HG03571 (cell line): Measurements from ENCODE around the gene EXOC1L.
"Not testable (repeated sequence)": the region's sequence is repeated elsewhere in the genome, so short reads cannot be mapped to it uniquely, and the experiment has no call there.

Experiments
- ATAC-seq: cut with Tn5 transposase; IDR thresholded peaks from one replicate; pipeline ENCODE4 v1.9.1; 2021; ENCODE audit not compliant: unreplicated experiment

Gene EXOC1L

GRCh38 chr4:55837903-55838302, 18.3 kb downstream of the EXOC1L start:
- ATAC-seq, result no peak

- no peak for ATAC-seq
Observed at GRCh38 chr4:55838356-55838755, 18.8 kb downstream of the EXOC1L start.

- ATAC-seq, result no peak
Observed at GRCh38 chr4:55838952-55839351, 19.4 kb downstream of the EXOC1L start.

- ATAC-seq, result no peak
Observed at GRCh38 chr4:55840956-55841355, 21.4 kb downstream of the EXOC1L start.

GRCh38 chr4:55841373-55842239, 22.0 kb downstream of the EXOC1L start:
- ATAC-seq, result not testable (repeated sequence)

GRCh38 chr4:55842312-55842711, 22.7 kb downstream of the EXOC1L start:
- not testable (repeated sequence) for ATAC-seq

GRCh38 chr4:55849724-55850123, 30.1 kb downstream of the EXOC1L start:
- ATAC-seq, result no peak

GRCh38 chr4:55851885-55852284, 32.3 kb downstream of the EXOC1L start:
- ATAC-seq, result no peak

GRCh38 chr4:55853484-55854046, 34.0 kb downstream of the EXOC1L start, which contains the start of gene EXOC1:
Gene EXOC1 (plus strand): TSS chr4:55853648. CDS start chr4:55858324, 4,676 bp downstream.
- ATAC-seq, result peak; percentile 98

- no peak for ATAC-seq
Observed at GRCh38 chr4:55854129-55854528, 34.5 kb downstream of the EXOC1L start.

- no peak for ATAC-seq
Observed at GRCh38 chr4:55857586-55857985, 38.0 kb downstream of the EXOC1L start.

GRCh38 chr4:55859711-55860110, 40.1 kb downstream of the EXOC1L start:
- no peak for ATAC-seq

GRCh38 chr4:55864577-55865223, 45.1 kb downstream of the EXOC1L start:
- no peak for ATAC-seq

GRCh38 chr4:55865228-55865806, 45.7 kb downstream of the EXOC1L start:
- no peak for ATAC-seq

GRCh38 chr4:55866290-55866907, 46.8 kb downstream of the EXOC1L start:
- peak; percentile 62 for ATAC-seq

- peak; percentile 73 for ATAC-seq
Observed at GRCh38 chr4:55866973-55867574, 47.5 kb downstream of the EXOC1L start.

- no peak for ATAC-seq
Observed at GRCh38 chr4:55868581-55869090, 49.0 kb downstream of the EXOC1L start.

- no peak for ATAC-seq
Observed at GRCh38 chr4:55871299-55871800, 51.8 kb downstream of the EXOC1L start.

GRCh38 chr4:55874831-55875230, 55.2 kb downstream of the EXOC1L start:
- ATAC-seq, result no peak

- no peak for ATAC-seq
Observed at GRCh38 chr4:55876387-55876786, 56.8 kb downstream of the EXOC1L start.
